GM21447 (cell line): ENCODE data around the gene FAM98B.

Experiments used
- ATAC-seq: cut with Tn5 transposase; IDR thresholded peaks from one replicate; pipeline ENCODE4 v1.9.1; 2021; ENCODE audit not compliant: unreplicated experiment

Gene FAM98B

GRCh38 chr15:38506997-38507396, 53.1 kb downstream of the FAM98B start:
- ATAC-seq, result no peak

GRCh38 chr15:38507570-38507969, 53.6 kb downstream of the FAM98B start:
- ATAC-seq, result no peak

- no peak for ATAC-seq
Observed at GRCh38 chr15:38508647-38509046, 54.7 kb downstream of the FAM98B start.

- no peak for ATAC-seq
Observed at GRCh38 chr15:38509152-38509551, 55.2 kb downstream of the FAM98B start.

- no peak for ATAC-seq
Observed at GRCh38 chr15:38512901-38513300, 59.0 kb downstream of the FAM98B start.

- ATAC-seq, result peak; percentile 76
Observed at GRCh38 chr15:38514601-38515000, 60.7 kb downstream of the FAM98B start.

GRCh38 chr15:38516626-38517025, 62.7 kb downstream of the FAM98B start:
- ATAC-seq, result no peak

GRCh38 chr15:38517312-38517975, 63.5 kb downstream of the FAM98B start:
- no peak for ATAC-seq

- ATAC-seq, result no peak
Observed at GRCh38 chr15:38518084-38518483, 64.2 kb downstream of the FAM98B start.

- no peak for ATAC-seq
Observed at GRCh38 chr15:38520035-38520434, 66.1 kb downstream of the FAM98B start.

GRCh38 chr15:38521316-38521715, 67.4 kb downstream of the FAM98B start:
- ATAC-seq, result no peak

GRCh38 chr15:38522922-38523321, 69.0 kb downstream of the FAM98B start:
- no peak for ATAC-seq

- ATAC-seq, result no peak
Observed at GRCh38 chr15:38524156-38524555, 70.2 kb downstream of the FAM98B start.

- ATAC-seq, result no peak
Observed at GRCh38 chr15:38525489-38525888, 71.6 kb downstream of the FAM98B start.

GRCh38 chr15:38526158-38526557, 72.2 kb downstream of the FAM98B start:
- no peak for ATAC-seq

GRCh38 chr15:38528294-38528693, 74.4 kb downstream of the FAM98B start:
- no peak for ATAC-seq

- ATAC-seq, result no peak
Observed at GRCh38 chr15:38530113-38530512, 76.2 kb downstream of the FAM98B start.

- no peak for ATAC-seq
Observed at GRCh38 chr15:38531509-38531908, 77.6 kb downstream of the FAM98B start.

GRCh38 chr15:38532728-38533127, 78.8 kb downstream of the FAM98B start:
- no peak for ATAC-seq

GRCh38 chr15:38533416-38533915, 79.5 kb downstream of the FAM98B start:
- ATAC-seq, result no peak

GRCh38 chr15:38533926-38534325, 80.0 kb downstream of the FAM98B start:
- no peak for ATAC-seq

GRCh38 chr15:38534691-38535090, 80.8 kb downstream of the FAM98B start:
- ATAC-seq, result no peak
